PC-9 (cell line): Measurements from ENCODE around the gene GRM8. TPM values are rescaled to one million over a fixed set of nuclear protein-coding genes. Genes with fewer than 3 reads are reported as not detected.

Experiments
- BruUV-seq: library from RNA; stranded (reverse); fragments of 400-500 nt; replicated peaks from 2 replicates; lab custom pipeline; 2021; lab: Mats Ljungman, UMichigan
- CTCF ChIA-PET: fragments of 300-600 bp; sonication (Branson Sonifier 250); formaldehyde crosslinking; loops from one replicate; lab custom pipeline; 2022; ENCODE audit warnings: antibody characterized with exemption; lab: Charles Lee
- POLR2A ChIA-PET: fragments of 300-600 bp; sonication (Branson Sonifier 250); formaldehyde crosslinking; loops from one replicate; lab custom pipeline; 2022; ENCODE audit warnings: antibody characterized with exemption; ENCODE audit not compliant: unreplicated experiment; lab: Charles Lee
- DNase-seq, 2 experiments: peaks; one replicate each; pipeline versions ENCODE4 v3.0.0 to v3.0.0-alpha.2; 2015 to 2022; ENCODE audit warnings: mixed read lengths in 1 of 2
- H2AFZ ChIP-seq: fragments of 200-600 bp; sonication (generic); 2 replicates; pipeline ENCODE4 v1.8.1; 2017; ENCODE audit warnings: antibody characterized with exemption
- H3F3A ChIP-seq: fragments of 200-600 bp; sonication (generic); 2 replicates; pipeline ENCODE4 v1.8.1; 2017; ENCODE audit warnings: antibody characterized with exemption, mild to moderate bottlenecking, low read depth; ENCODE audit not compliant: insufficient read depth
- H3K27ac ChIP-seq: fragments of 200-600 bp; sonication (generic); 2 replicates; pipeline ENCODE4 v1.6.1; 2016; ENCODE audit warnings: mixed run types
- H3K27me3 ChIP-seq: fragments of 200-600 bp; sonication (generic); 2 replicates; pipeline ENCODE4 v1.6.1; 2016; ENCODE audit warnings: low read depth, mixed run types; ENCODE audit not compliant: insufficient read depth
- H3K36me3 ChIP-seq: fragments of 200-600 bp; sonication (generic); 2 replicates; pipeline ENCODE4 v1.6.1; 2016; ENCODE audit warnings: low read depth, mixed run types
- H3K4me1 ChIP-seq: fragments of 200-600 bp; sonication (generic); replicated peaks from 2 replicates; pipeline ENCODE4 v1.6.1; 2016; ENCODE audit warnings: mixed run types; ENCODE audit not compliant: insufficient read depth
- H3K4me2 ChIP-seq: fragments of 200-600 bp; sonication (generic); 2 replicates; pipeline ENCODE4 v1.6.1; 2017; ENCODE audit warnings: mixed run types
- H3K4me3 ChIP-seq: fragments of 200-600 bp; sonication (generic); 2 replicates; pipeline ENCODE4 v1.6.1; 2016; ENCODE audit warnings: mixed run types
- H3K79me2 ChIP-seq: fragments of 200-600 bp; sonication (generic); 2 replicates; pipeline ENCODE4 v1.6.1; 2017; ENCODE audit warnings: low read depth, mixed run types
- H3K9me2 ChIP-seq: fragments of 200-600 bp; sonication (generic); 2 replicates; pipeline ENCODE4 v1.8.1; 2017; ENCODE audit warnings: mild to moderate bottlenecking; ENCODE audit not compliant: insufficient read depth
- H3K9me3 ChIP-seq: fragments of 200-600 bp; sonication (generic); 2 replicates; pipeline ENCODE4 v1.8.1; 2016; ENCODE audit warnings: low read depth; ENCODE audit not compliant: insufficient read depth
- H4K20me1 ChIP-seq: fragments of 200-600 bp; sonication (generic); 2 replicates; pipeline ENCODE4 v1.8.1; 2017; ENCODE audit not compliant: insufficient read depth
- EZH2 ChIP-seq: fragments of 200-600 bp; sonication (generic); IDR thresholded peaks from 2 replicates; pipeline ENCODE4 v1.8.0; 2017; ENCODE audit warnings: antibody characterized with exemption, low read depth
- intact Hi-C: fragments of 100-400 bp; cut with micrococcal nuclease; formaldehyde crosslinking; loops from one replicate; pipeline ENCODE4 v1.10.0; 2022; ENCODE audit not compliant: unreplicated experiment
- total RNA-seq: library from RNA; stranded (reverse); gene quantifications from 2 replicates; pipeline ENCODE4 v1.2.3, GENCODE V29; 2021
- TF ChIP-seq, protein P1 (sequence below): fragments of 200-600 bp; sonication (generic); conservative IDR thresholded peaks from 2 replicates; pipeline ENCODE4 v1.6.1; 2017; ENCODE audit warnings: mixed run types, antibody characterized with exemption, mild to moderate bottlenecking, moderate library complexity

Gene GRM8
- total RNA-seq, 1 experiment from 2014 or later = not detected

DNA sequence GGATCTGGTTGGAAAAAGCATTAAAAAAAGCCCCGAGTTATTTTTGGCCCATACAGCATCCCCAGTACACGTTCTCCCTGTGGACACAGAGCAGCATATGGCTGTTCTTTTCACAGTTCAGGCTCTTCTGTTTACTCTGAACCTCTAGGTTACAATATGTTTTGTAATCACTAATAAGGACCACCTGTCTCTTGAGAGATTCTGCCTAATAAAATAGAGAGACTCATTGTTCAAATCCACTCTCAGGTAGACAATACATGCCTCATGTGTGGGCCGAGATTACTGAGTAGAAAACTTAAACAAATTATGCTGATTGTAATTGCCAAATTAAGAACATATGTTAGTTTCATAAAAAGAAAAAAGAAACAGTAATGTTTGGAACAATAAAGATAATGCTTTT is 647.7 kb downstream of the GRM8 start:
- ChIA-PET POLR2A (no interaction called here), CTCF (no interaction called here)
- Histone ChIP-seq H3K4me3 (no peak overlapping the region), H3K4me1 (no peaks in the 10 kb centered on the region), H4K20me1 (no peaks in the 10 kb centered on the region), H3K9me2 (no peaks in the 10 kb centered on the region), H3K27ac (no peak overlapping the region), H2AFZ (no peak overlapping the region), H3K9me3 (no peaks in the 10 kb centered on the region), H3K36me3 (no peaks in the 10 kb centered on the region), H3F3A (no peaks in the 10 kb centered on the region), H3K79me2 (no peaks in the 10 kb centered on the region), H3K27me3 (no peaks in the 10 kb centered on the region), H3K4me2 (no peak overlapping the region)
- intact Hi-C loops = no loop called here
- BruUV-seq = no TSS peak
- no peak for DNase-seq
- no peak for TF ChIP-seq EZH2
- TF ChIP-seq, protein P1, sequence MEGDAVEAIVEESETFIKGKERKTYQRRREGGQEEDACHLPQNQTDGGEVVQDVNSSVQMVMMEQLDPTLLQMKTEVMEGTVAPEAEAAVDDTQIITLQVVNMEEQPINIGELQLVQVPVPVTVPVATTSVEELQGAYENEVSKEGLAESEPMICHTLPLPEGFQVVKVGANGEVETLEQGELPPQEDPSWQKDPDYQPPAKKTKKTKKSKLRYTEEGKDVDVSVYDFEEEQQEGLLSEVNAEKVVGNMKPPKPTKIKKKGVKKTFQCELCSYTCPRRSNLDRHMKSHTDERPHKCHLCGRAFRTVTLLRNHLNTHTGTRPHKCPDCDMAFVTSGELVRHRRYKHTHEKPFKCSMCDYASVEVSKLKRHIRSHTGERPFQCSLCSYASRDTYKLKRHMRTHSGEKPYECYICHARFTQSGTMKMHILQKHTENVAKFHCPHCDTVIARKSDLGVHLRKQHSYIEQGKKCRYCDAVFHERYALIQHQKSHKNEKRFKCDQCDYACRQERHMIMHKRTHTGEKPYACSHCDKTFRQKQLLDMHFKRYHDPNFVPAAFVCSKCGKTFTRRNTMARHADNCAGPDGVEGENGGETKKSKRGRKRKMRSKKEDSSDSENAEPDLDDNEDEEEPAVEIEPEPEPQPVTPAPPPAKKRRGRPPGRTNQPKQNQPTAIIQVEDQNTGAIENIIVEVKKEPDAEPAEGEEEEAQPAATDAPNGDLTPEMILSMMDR = no peak

GRCh38 chr7:126589068-126589684 is 663.6 kb downstream of the GRM8 start:
- no peaks in the 10 kb centered on the region for H3K79me2 ChIP-seq
- TF ChIP-seq, protein P1 = no peak
- TF ChIP-seq EZH2 = no peak
- no peaks in the 10 kb centered on the region for H3K9me3 ChIP-seq
- H3F3A ChIP-seq = no peaks in the 10 kb centered on the region
- peak in 1 of 2 experiments; percentile 51 for DNase-seq
- no peaks in the 10 kb centered on the region for H3K27me3 ChIP-seq
- no TSS peak for BruUV-seq
- H3K27ac ChIP-seq = no peak overlapping the region
- H3K4me1 ChIP-seq = no peaks in the 10 kb centered on the region
- no peaks in the 10 kb centered on the region for H3K36me3 ChIP-seq
- H2AFZ ChIP-seq = no peak overlapping the region
- POLR2A ChIA-PET = no interaction called here
- H3K9me2 ChIP-seq = no peaks in the 10 kb centered on the region
- intact Hi-C loops = no loop called here
- peak overlapping the region; percentile 40 for H3K4me2 ChIP-seq
- H3K4me3 ChIP-seq = no peak overlapping the region
- CTCF ChIA-PET = no interaction called here
- H4K20me1 ChIP-seq = no peaks in the 10 kb centered on the region

GRCh38 chr7:126578338-126578737 is 674.4 kb downstream of the GRM8 start:
- Histone ChIP-seq H3K4me1 (0 out of 2 replicates have a peak, but pooled peaks cover 7% of the 10 kb centered on the region), H3K4me3 (no peak overlapping the region), H3K27me3 (no peaks in the 10 kb centered on the region), H3K4me2 (no peak overlapping the region), H3K9me2 (no peaks in the 10 kb centered on the region), H2AFZ (no peak overlapping the region), H4K20me1 (no peaks in the 10 kb centered on the region), H3F3A (no peaks in the 10 kb centered on the region), H3K79me2 (no peaks in the 10 kb centered on the region), H3K9me3 (no peaks in the 10 kb centered on the region), H3K36me3 (no peaks in the 10 kb centered on the region), H3K27ac (no peak overlapping the region)
- intact Hi-C loops = loop anchor here (10.0 kb wide), 1 partner anchor 116 kb away; no protein-coding TSS in a partner anchor
- DNase-seq = no peak
- no peak for TF ChIP-seq EZH2
- TF ChIP-seq, protein P1 = no peak
- BruUV-seq = no TSS peak
- CTCF ChIA-PET = no interaction called here
- POLR2A ChIA-PET = interaction anchor here (0.5 kb wide), 1 partner anchor 9 kb away, joined by 6 read pairs; no protein-coding TSS in a partner anchor
